GM23338 (cell line): Measurements from ENCODE around the gene GAS2L3. TPM values are rescaled to one million over a fixed set of nuclear protein-coding genes. Genes with fewer than 3 reads are reported as not detected.

Experiments
- ATAC-seq: fragments of 200-7000 bp; cut with Tn5 transposase; 3 replicates; pipeline ENCODE4 v1.9.1; 2020
- DNase-seq: peaks from one replicate; pipeline ENCODE4 v3.0.0-alpha.2; 2015; ENCODE audit warnings: low spot score
- H2AFZ ChIP-seq: fragments of 200-600 bp; sonication (generic); 2 replicates; pipeline ENCODE4 v1.8.0; 2016; ENCODE audit warnings: antibody characterized with exemption, mild to moderate bottlenecking, moderate library complexity
- H3F3A ChIP-seq: fragments of 200-600 bp; sonication (generic); replicated peaks from 2 replicates; pipeline ENCODE4 v1.8.0; 2017; ENCODE audit warnings: antibody characterized with exemption, mixed run types, low read depth
- H3K27ac ChIP-seq: fragments of 200-600 bp; sonication (generic); 2 replicates; pipeline ENCODE4 v1.6.1; 2016; ENCODE audit warnings: low read depth
- H3K27me3 ChIP-seq: fragments of 200-600 bp; sonication (generic); 2 replicates; pipeline ENCODE4 v1.8.0; 2016; ENCODE audit warnings: mild to moderate bottlenecking, mixed run types, moderate library complexity; ENCODE audit not compliant: insufficient read depth
- H3K36me3 ChIP-seq: fragments of 200-600 bp; sonication (generic); 2 replicates; pipeline ENCODE4 v1.8.0; 2016; ENCODE audit warnings: mild to moderate bottlenecking; ENCODE audit not compliant: insufficient read depth
- H3K4me1 ChIP-seq: fragments of 200-600 bp; sonication (generic); 2 replicates; pipeline ENCODE4 v1.8.0; 2016; ENCODE audit warnings: mild to moderate bottlenecking, moderate library complexity; ENCODE audit not compliant: insufficient read depth
- H3K4me2 ChIP-seq: fragments of 200-600 bp; sonication (generic); 2 replicates; pipeline ENCODE4 v1.7.1; 2017; ENCODE audit warnings: mixed run types
- H3K4me3 ChIP-seq: fragments of 200-600 bp; sonication (generic); 2 replicates; pipeline ENCODE4 v1.6.1; 2016; ENCODE audit warnings: mixed run types
- H3K79me2 ChIP-seq: fragments of 200-600 bp; sonication (generic); replicated peaks from 2 replicates; pipeline ENCODE4 v1.8.0; 2017; ENCODE audit warnings: mild to moderate bottlenecking; ENCODE audit not compliant: insufficient read depth
- H3K9me2 ChIP-seq: fragments of 200-600 bp; sonication (generic); 2 replicates; pipeline ENCODE4 v1.8.0; 2017; ENCODE audit not compliant: insufficient read depth
- H4K20me1 ChIP-seq: fragments of 200-600 bp; sonication (generic); replicated peaks from 2 replicates; pipeline ENCODE4 v1.8.0; 2017; ENCODE audit warnings: mild to moderate bottlenecking; ENCODE audit not compliant: insufficient read depth
- H3K27ac Mint-ChIP-seq: 2 replicates; pipeline ENCODE4 v1.8.0; 2020; ENCODE audit warnings: inconsistent platforms, mild to moderate bottlenecking, moderate library complexity, mixed read lengths
- H3K27me3 Mint-ChIP-seq: 3 replicates; pipeline ENCODE4 v1.8.0; 2022; ENCODE audit warnings: low read depth, mild to moderate bottlenecking, moderate library complexity, mixed read lengths, inconsistent platforms; ENCODE audit not compliant: insufficient read depth, poor library complexity
- H3K36me3 Mint-ChIP-seq: 3 replicates; pipeline ENCODE4 v1.8.0; 2021; ENCODE audit warnings: low read depth, mild to moderate bottlenecking, inconsistent platforms, moderate library complexity, mixed read lengths
- H3K4me1 Mint-ChIP-seq: 3 replicates; pipeline ENCODE4 v1.8.0; 2020; ENCODE audit warnings: mild to moderate bottlenecking, inconsistent platforms, mixed read lengths
- H3K4me3 Mint-ChIP-seq: 3 replicates; pipeline ENCODE4 v1.8.0; 2021; ENCODE audit warnings: moderate library complexity, mild to moderate bottlenecking, inconsistent platforms, mixed read lengths
- H3K9me3 Mint-ChIP-seq: 3 replicates; pipeline ENCODE4 v1.8.0; 2020; ENCODE audit warnings: moderate library complexity, mild to moderate bottlenecking, inconsistent platforms, mixed read lengths
- CREB1 ChIP-seq: fragments of 250-450 bp; sonication (Bioruptor Pico); IDR thresholded peaks from 2 replicates; pipeline ENCODE4 v1.5.0; 2020; ENCODE audit warnings: low read depth, mild to moderate bottlenecking, moderate library complexity
- CTCF ChIP-seq, 2 experiments: fragments of 200-600 bp in 1 of 2; sonication (generic) in 1 of 2; conservative IDR thresholded peaks; 2 replicates each; pipeline versions ENCODE4 v1.5.1 to v1.6.1; 2016 to 2017; ENCODE audit warnings: antibody characterized with exemption in 2 of 2, low read depth in 2 of 2, mild to moderate bottlenecking in 2 of 2, moderate library complexity in 1 of 2
- ETS1 ChIP-seq: IDR thresholded peaks from 2 replicates; pipeline ENCODE4 v1.6.1; 2016; ENCODE audit warnings: antibody characterized with exemption
- EZH2 ChIP-seq: fragments of 200-600 bp; sonication (generic); IDR thresholded peaks from one replicate; pipeline ENCODE4 v1.8.0; 2017; ENCODE audit warnings: antibody characterized with exemption, mild to moderate bottlenecking, low read depth; ENCODE audit not compliant: unreplicated experiment
- EZH2phosphoT487 ChIP-seq: fragments of 200-600 bp; sonication (generic); IDR thresholded peaks from one replicate; pipeline ENCODE4 v1.8.1; 2018; ENCODE audit warnings: antibody characterized with exemption; ENCODE audit not compliant: unreplicated experiment
- JUNB ChIP-seq: IDR thresholded peaks from one replicate; pipeline ENCODE4 v1.6.1; 2016; ENCODE audit warnings: antibody characterized with exemption; ENCODE audit not compliant: unreplicated experiment
- NANOG ChIP-seq: IDR thresholded peaks from 2 replicates; pipeline ENCODE4 v1.6.1; 2016; ENCODE audit warnings: antibody characterized with exemption, borderline replicate concordance
- POLR2AphosphoS5 ChIP-seq: IDR thresholded peaks from 2 replicates; pipeline ENCODE4 v1.6.1; 2016; ENCODE audit warnings: antibody characterized with exemption, low read depth
- REST ChIP-seq: IDR thresholded peaks from one replicate; pipeline ENCODE4 v1.6.1; 2018; ENCODE audit warnings: antibody characterized with exemption; ENCODE audit not compliant: unreplicated experiment
- STAT1 ChIP-seq: IDR thresholded peaks from one replicate; pipeline ENCODE4 v1.6.1; 2016; ENCODE audit warnings: antibody characterized with exemption; ENCODE audit not compliant: unreplicated experiment
- ZNF114 ChIP-seq: fragments of 250-450 bp; sonication (Bioruptor Pico); IDR thresholded peaks from 2 replicates; pipeline ENCODE4 v1.5.0; 2020; ENCODE audit warnings: mild to moderate bottlenecking, moderate library complexity
- ZNF331 ChIP-seq: fragments of 250-450 bp; sonication (Bioruptor Pico); IDR thresholded peaks from 2 replicates; pipeline ENCODE4 v1.5.0; 2020; ENCODE audit warnings: low read depth, mild to moderate bottlenecking, moderate library complexity
- ZNF462 ChIP-seq: fragments of 250-450 bp; sonication (Bioruptor Pico); IDR thresholded peaks from 2 replicates; pipeline ENCODE4 v1.5.0; 2020; ENCODE audit warnings: mild to moderate bottlenecking, moderate library complexity
- polyA plus RNA-seq: library from polyadenylated mRNA; unstranded; fragments of >200 nt; fragmentation: Nextera tagmentation; extraction: Ambion mirVana; gene quantifications from 2 replicates; pipeline ENCODE4 v1.2.1, GENCODE V29; 2016
- total RNA-seq: library from RNA; depleted of rRNA; stranded (reverse); fragments of >200 nt; shearing (Covaris generic); gene quantifications from 2 replicates; pipeline ENCODE4 v1.2.3, GENCODE V29; 2014

GAS2L3 gene
- total and polyA plus RNA-seq, 2 experiments from 2014 or later, result 9.7 to 22.3 TPM

- DNase-seq (no peak), ATAC-seq (no peak)
- no peak overlapping the region for H3K27ac Mint-ChIP-seq
- Histone ChIP-seq H3F3A (no peaks in the 10 kb centered on the region), H3K4me2 (no peak overlapping the region), H4K20me1 (no peaks in the 10 kb centered on the region), H3K36me3 (no peaks in the 10 kb centered on the region), H3K27me3 (no peaks in the 10 kb centered on the region), H2AFZ (no peak overlapping the region), H3K9me2 (no peaks in the 10 kb centered on the region), H3K4me1 (peaks cover 6% of the 10 kb centered on the region), H3K4me3 (no peak overlapping the region), H3K79me2 (no peaks in the 10 kb centered on the region), H3K27ac (no peak overlapping the region)
- H3K36me3 Mint-ChIP-seq, result no peaks in the 10 kb centered on the region
- H3K9me3 Mint-ChIP-seq, result no peaks in the 10 kb centered on the region
- H3K4me1 Mint-ChIP-seq, result peaks cover 9% of the 10 kb centered on the region
- peaks cover 2% of the 10 kb centered on the region for H3K27me3 Mint-ChIP-seq
- TF ChIP-seq NANOG, result no peak
- TF ChIP-seq CTCF (conservative IDR thresholded peaks at IDR 0.05; ENCODE audit: low read depth in 2 of 2), result no peak
- no peak for TF ChIP-seq ZNF114 (CRISPR knock-in tag)
- no peak for TF ChIP-seq CREB1 (CRISPR knock-in tag)
- TF ChIP-seq ZNF462 (CRISPR knock-in tag), result no peak
- TF ChIP-seq ETS1, result no peak
- no peak for TF ChIP-seq EZH2
- TF ChIP-seq POLR2AphosphoS5, result no peak
- no peak for TF ChIP-seq EZH2phosphoT487
- no peak for TF ChIP-seq STAT1
- TF ChIP-seq REST, result no peak
- no peak for TF ChIP-seq JUNB
- TF ChIP-seq ZNF331 (CRISPR knock-in tag), result no peak
- H3K4me3 Mint-ChIP-seq, result no peak overlapping the region
These were observed 83.4 kb downstream of the GAS2L3 start for GRCh38 chr12:100656856-100657255.
